Esophagus muscularis mucosa (tissue), 4 donors: ENCODE measurements around the gene HES4. TPM values are rescaled to one million over a fixed set of nuclear protein-coding genes. Genes with fewer than 3 reads are reported as not detected.
"Not testable (repeated sequence)": the region's sequence is repeated elsewhere in the genome, so short reads cannot be mapped to it uniquely, and the experiment has no call there.

Source experiments
- DNase-seq: peaks from one replicate; pipeline ENCODE4 v3.0.0-alpha.2; 2017; ENCODE audit errors: extremely low spot score
- H3K27ac ChIP-seq, 4 donors: fragments of 200-600 bp; sonication (generic); replicated peaks in 1 of 4; 1 replicate in 3 of 4; 2 replicates in 1 of 4; pipeline ENCODE4 v1.5.1; 2016 to 2019; ENCODE audit warnings: mild to moderate bottlenecking in 1 of 4
- H3K27me3 ChIP-seq, 4 donors: fragments of 200-600 bp; sonication (generic); one replicate each; pipeline versions ENCODE4 v1.5.1 to v1.6.0; 2016 to 2019
- H3K36me3 ChIP-seq, 4 donors: fragments of 200-600 bp; sonication (generic); one replicate each; pipeline ENCODE4 v1.5.1; 2016 to 2019
- H3K4me1 ChIP-seq, 4 donors: fragments of 200-600 bp; sonication (generic); one replicate each; pipeline ENCODE4 v1.5.1; 2016 to 2019
- H3K4me3 ChIP-seq, 4 donors: fragments of 200-600 bp; sonication (generic); 1 replicate in 2 of 4; 2 replicates in 2 of 4; pipeline ENCODE4 v1.5.1; 2016 to 2019; ENCODE audit warnings: mild to moderate bottlenecking in 4 of 4, moderate library complexity in 1 of 4
- H3K9me3 ChIP-seq, 4 donors: fragments of 200-600 bp; sonication (generic); 1 replicate in 3 of 4; 2 replicates in 1 of 4; pipeline ENCODE4 v1.5.1; 2016 to 2019
- EP300 ChIP-seq: sonication (generic); formaldehyde crosslinking; IDR thresholded peaks from one replicate; pipeline ENCODE4 v1.6.1; 2017; ENCODE audit warnings: antibody characterized with exemption
- POLR2A ChIP-seq: fragments of 450-650 bp; IDR thresholded peaks from one replicate; pipeline ENCODE4 v1.6.1; 2017; ENCODE audit warnings: antibody characterized with exemption, moderate library complexity, mild to moderate bottlenecking, low read depth
- POLR2AphosphoS5 ChIP-seq, 2 donors: sonication (generic); formaldehyde crosslinking; IDR thresholded peaks; one replicate each; pipeline ENCODE4 v1.6.1; 2017; ENCODE audit warnings: antibody characterized with exemption in 2 of 2
- WGBS: methylation state at CpG from one replicate; pipeline ENCODE4 v1.1.5; 2018; 5-methylcytosine and 5-hydroxymethylcytosine counted together
- intact Hi-C: fragments of 100-400 bp; cut with DNase I; formaldehyde crosslinking; loops from one replicate; pipeline ENCODE4 v1.15.1; 2023
- total RNA-seq, 4 donors: library from RNA; depleted of rRNA; stranded (reverse); fragments of >200 nt; gene quantifications; one replicate each; pipeline versions ENCODE4 v1.1.0 to v1.2.1, GENCODE V29; 2016
- TF ChIP-seq, protein P1 (sequence below), 3 experiments: fragments of 200-600 bp in 2 of 3; fragments of 450-650 bp in 1 of 3; sonication (generic) in 2 of 3; IDR thresholded peaks; one replicate each; pipeline ENCODE4 v1.5.1; 2017 to 2019; ENCODE audit warnings: antibody characterized with exemption in 3 of 3, mild to moderate bottlenecking in 2 of 3, moderate library complexity in 1 of 3

The HES4 gene
- total RNA-seq, 4 donors from 2014 or later, result 37.8 to 90.4 (median 65.0) TPM

GRCh38 chr1:993379-993995 lies 6.4 kb downstream of the HES4 start:
- Histone ChIP-seq H3K36me3 (peaks cover 0 to 4% (median 0%) of the 10 kb centered on the region in 4 donors), H3K4me1 (peaks cover 7 to 15% (median 9%) of the 10 kb centered on the region in 4 donors), H3K27me3 (peaks cover 0 to 14% (median 0%) of the 10 kb centered on the region in 4 donors), H3K4me3 (no peak overlapping the region), H3K9me3 (peaks cover 0 to 15% (median 11%) of the 10 kb centered on the region in 4 donors), H3K27ac (no peak overlapping the region)
- WGBS, result 80% methylated on average over 9 of the region's 15 CpGs
- no peak for DNase-seq
- TF ChIP-seq, protein P1, sequence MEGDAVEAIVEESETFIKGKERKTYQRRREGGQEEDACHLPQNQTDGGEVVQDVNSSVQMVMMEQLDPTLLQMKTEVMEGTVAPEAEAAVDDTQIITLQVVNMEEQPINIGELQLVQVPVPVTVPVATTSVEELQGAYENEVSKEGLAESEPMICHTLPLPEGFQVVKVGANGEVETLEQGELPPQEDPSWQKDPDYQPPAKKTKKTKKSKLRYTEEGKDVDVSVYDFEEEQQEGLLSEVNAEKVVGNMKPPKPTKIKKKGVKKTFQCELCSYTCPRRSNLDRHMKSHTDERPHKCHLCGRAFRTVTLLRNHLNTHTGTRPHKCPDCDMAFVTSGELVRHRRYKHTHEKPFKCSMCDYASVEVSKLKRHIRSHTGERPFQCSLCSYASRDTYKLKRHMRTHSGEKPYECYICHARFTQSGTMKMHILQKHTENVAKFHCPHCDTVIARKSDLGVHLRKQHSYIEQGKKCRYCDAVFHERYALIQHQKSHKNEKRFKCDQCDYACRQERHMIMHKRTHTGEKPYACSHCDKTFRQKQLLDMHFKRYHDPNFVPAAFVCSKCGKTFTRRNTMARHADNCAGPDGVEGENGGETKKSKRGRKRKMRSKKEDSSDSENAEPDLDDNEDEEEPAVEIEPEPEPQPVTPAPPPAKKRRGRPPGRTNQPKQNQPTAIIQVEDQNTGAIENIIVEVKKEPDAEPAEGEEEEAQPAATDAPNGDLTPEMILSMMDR (IDR thresholded peaks at IDR 0.05), result no peak
- TF ChIP-seq POLR2A (no peak), POLR2AphosphoS5 (IDR thresholded peaks at IDR 0.05) (no peak), EP300 (no peak)
- intact Hi-C loops, result no loop called here

GRCh38 chr1:992362-992761 lies 7.5 kb downstream of the HES4 start:
- TF ChIP-seq EP300 (no peak), POLR2A (no peak), POLR2AphosphoS5 (IDR thresholded peaks at IDR 0.05) (no peak)
- TF ChIP-seq, protein P1 (IDR thresholded peaks at IDR 0.05), result no peak
- no peak overlapping the region for H3K27ac ChIP-seq
- H3K4me1 ChIP-seq, result peaks cover 0 to 3% (median 0%) of the 10 kb centered on the region in 4 donors
- intact Hi-C loops, result no loop called here
- no peak overlapping the region for H3K4me3 ChIP-seq
- H3K27me3 ChIP-seq, result peaks cover 0 to 3% (median 0%) of the 10 kb centered on the region in 4 donors
- no peaks in the 10 kb centered on the region for H3K36me3 ChIP-seq
- WGBS, result 94% methylated on average over 7 of the region's 7 CpGs
- no peak for DNase-seq
- H3K9me3 ChIP-seq, result peaks cover 0 to 15% (median 11%) of the 10 kb centered on the region in 4 donors

DNA sequence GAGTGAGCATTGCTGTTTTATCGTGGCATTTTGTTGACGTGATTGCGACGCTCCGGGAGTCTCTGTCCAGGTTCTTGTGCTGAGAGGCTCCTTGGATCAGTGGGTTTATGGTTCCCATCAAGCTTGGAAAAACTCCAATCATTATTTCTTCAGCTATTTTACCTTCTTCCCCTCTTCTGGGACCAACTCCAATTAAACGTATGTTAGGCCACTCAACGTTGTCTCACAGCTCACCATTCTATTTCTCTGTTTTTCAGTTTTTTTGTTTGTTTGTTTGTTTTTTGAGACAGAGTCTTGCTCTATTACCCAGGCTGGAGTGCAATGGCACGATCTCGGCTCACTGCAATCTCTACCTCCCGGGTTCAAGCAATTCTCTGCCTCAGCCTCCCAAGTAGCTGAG lies 8.0 kb downstream of the HES4 start:
- Histone ChIP-seq H3K4me1 (no peaks in the 10 kb centered on the region), H3K9me3 (peaks cover 0 to 15% (median 11%) of the 10 kb centered on the region in 4 donors), H3K27ac (no peak overlapping the region), H3K36me3 (no peaks in the 10 kb centered on the region), H3K4me3 (no peak overlapping the region), H3K27me3 (no peaks in the 10 kb centered on the region)
- TF ChIP-seq POLR2A (no peak), POLR2AphosphoS5 (IDR thresholded peaks at IDR 0.05) (no peak), EP300 (no peak)
- TF ChIP-seq, protein P1 (IDR thresholded peaks at IDR 0.05), result no peak
- intact Hi-C loops, result no loop called here
- DNase-seq, result no peak
- WGBS, result 96% methylated on average over 10 of the region's 10 CpGs

- H3K4me3 ChIP-seq, H3K36me3 ChIP-seq, intact Hi-C loops, H3K4me1 ChIP-seq, H3K27me3 ChIP-seq, DNase-seq, H3K27ac ChIP-seq: not testable (repeated sequence)
- peaks cover 0 to 15% (median 11%) of the 10 kb centered on the region in 4 donors for H3K9me3 ChIP-seq
- WGBS, result 97% methylated on average over 6 of the region's 6 CpGs
These were observed 8.6 kb downstream of the HES4 start for GRCh38 chr1:991275-991674.

DNA sequence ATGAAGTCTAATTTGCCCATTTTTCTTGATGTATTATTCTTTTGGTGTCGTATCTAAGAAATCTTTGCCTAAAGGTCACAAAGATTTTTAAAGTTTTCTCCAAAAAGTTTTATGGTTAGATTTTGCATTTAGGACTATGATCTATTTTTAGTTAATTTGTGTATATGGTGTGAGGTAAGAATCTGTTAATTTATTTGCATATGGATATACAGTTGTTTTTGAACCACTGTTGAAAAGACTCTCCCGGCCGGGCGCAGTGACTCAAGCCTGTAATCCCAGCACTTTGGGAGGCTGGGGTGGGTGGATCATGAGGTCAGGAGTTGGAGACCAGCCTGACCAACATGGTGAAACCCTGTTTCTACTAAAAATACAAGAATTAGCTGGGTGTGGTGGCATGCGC lies 11.8 kb downstream of the HES4 start:
- H3K27ac ChIP-seq, H3K36me3 ChIP-seq, H3K4me3 ChIP-seq, H3K4me1 ChIP-seq, DNase-seq, intact Hi-C loops: not testable (repeated sequence)
- Histone ChIP-seq H3K9me3 (peaks cover 0 to 15% (median 11%) of the 10 kb centered on the region in 4 donors), H3K27me3 (peaks cover 0 to 25% (median 0%) of the 10 kb centered on the region in 4 donors)
- WGBS, result 88% methylated on average over 5 of the region's 5 CpGs

DNA sequence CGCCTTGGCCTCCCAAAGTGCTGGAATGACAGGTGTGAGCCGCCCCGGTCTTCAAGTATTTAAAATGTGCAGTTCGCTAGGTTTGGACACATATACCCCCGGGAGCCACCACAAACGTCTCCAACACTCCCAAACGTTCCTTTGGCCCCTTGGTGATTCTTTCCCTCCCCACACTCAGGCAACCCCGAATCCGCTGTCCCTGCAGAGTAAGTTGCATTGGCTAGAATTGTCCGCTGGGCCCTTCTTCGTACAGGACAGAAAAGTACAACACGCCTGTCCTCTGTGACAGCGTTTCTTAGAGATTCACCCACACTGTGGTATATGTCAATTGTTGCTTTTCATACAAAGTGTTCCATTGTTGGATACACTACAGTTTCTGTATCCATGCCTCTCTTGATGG lies 14.8 kb downstream of the HES4 start:
- peaks cover 4 to 8% (median 7%) of the 10 kb centered on the region in 4 donors for H3K4me1 ChIP-seq
- no peaks in the 10 kb centered on the region for H3K36me3 ChIP-seq
- peaks cover 0 to 49% (median 3%) of the 10 kb centered on the region in 4 donors for H3K27me3 ChIP-seq
- no peak overlapping the region for H3K27ac ChIP-seq
- WGBS, result 76% methylated on average over 12 of the region's 13 CpGs
- TF ChIP-seq POLR2A (no peak), POLR2AphosphoS5 (IDR thresholded peaks at IDR 0.05) (no peak), EP300 (no peak)
- TF ChIP-seq, protein P1 (IDR thresholded peaks at IDR 0.05), result no peak
- H3K9me3 ChIP-seq, result no peaks in the 10 kb centered on the region
- H3K4me3 ChIP-seq, result no peak overlapping the region
- intact Hi-C loops, result loop anchor here (2.0 kb wide), 1 partner anchor 78 kb away; no protein-coding TSS in a partner anchor
- DNase-seq, result no peak
